K562 (cell line): ENCODE data around the gene UBLCP1. TPM values are rescaled to one million over a fixed set of nuclear protein-coding genes. Genes with fewer than 3 reads are reported as not detected.
A peak's percentile ranks its signal among the peaks of the same experiment; 100 is the strongest.

Source experiments
- ARNT ChIP-seq, 2 experiments: fragments of 450-650 bp; IDR thresholded peaks; 2 replicates each; pipeline ENCODE4 v1.6.1; 2016; ENCODE audit warnings: mild to moderate bottlenecking in 1 of 2
- BCOR ChIP-seq: fragments of 450-650 bp; IDR thresholded peaks from 2 replicates; pipeline ENCODE4 v1.6.1; 2016
- COPS2 ChIP-seq: fragments of 450-650 bp; conservative IDR thresholded peaks from 2 replicates; pipeline ENCODE4 v1.6.1; 2016; ENCODE audit warnings: mild to moderate bottlenecking, moderate library complexity
- CREB3 ChIP-seq: fragments of 450-650 bp; conservative IDR thresholded peaks from 2 replicates; pipeline ENCODE4 v1.6.1; 2016; ENCODE audit warnings: missing genetic modification characterization, low read depth, mild to moderate bottlenecking, missing compliant biosample characterization, moderate library complexity
- CREM ChIP-seq: IDR thresholded peaks from 2 replicates; pipeline ENCODE4 v1.6.1; 2014; ENCODE audit warnings: antibody characterized with exemption, low read depth
- GABPB1 ChIP-seq: sonication (generic); formaldehyde crosslinking; IDR thresholded peaks from 2 replicates; pipeline ENCODE4 v1.8.0; 2022; ENCODE audit warnings: mild to moderate bottlenecking, missing genetic modification reagents
- GTF2A2 ChIP-seq: IDR thresholded peaks from 2 replicates; pipeline ENCODE4 v1.6.1; 2016; ENCODE audit warnings: mild to moderate bottlenecking, missing genetic modification characterization, missing compliant biosample characterization
- HDAC1 ChIP-seq, 2 experiments: fragments of 450-650 bp; IDR thresholded peaks; 2 replicates each; pipeline ENCODE4 v1.6.1; 2016 to 2017; ENCODE audit warnings: inconsistent platforms in 1 of 2, mild to moderate bottlenecking in 1 of 2, moderate library complexity in 1 of 2
- HNRNPLL ChIP-seq: fragments of 200-400 bp; formaldehyde crosslinking; IDR thresholded peaks from 2 replicates; pipeline ENCODE4 v1.6.1; 2017; ENCODE audit warnings: low read length, low read depth, mild to moderate bottlenecking; ENCODE audit not compliant: poor library complexity, severe bottlenecking
- KLF13 ChIP-seq: fragments of 450-650 bp; IDR thresholded peaks from 2 replicates; pipeline ENCODE4 v1.6.1; 2016; ENCODE audit warnings: missing genetic modification characterization, low read depth, mild to moderate bottlenecking, missing compliant biosample characterization, moderate library complexity, borderline replicate concordance
- NCOA2 ChIP-seq, 2 experiments: fragments of 450-650 bp; IDR thresholded peaks; 2 replicates each; pipeline ENCODE4 v1.6.1; 2018; ENCODE audit warnings: mild to moderate bottlenecking in 2 of 2, moderate library complexity in 1 of 2; ENCODE audit not compliant: partially characterized antibody in 2 of 2
- RB1 ChIP-seq: fragments of 450-650 bp; IDR thresholded peaks from 2 replicates; pipeline ENCODE4 v1.6.1; 2017; ENCODE audit warnings: low read depth, mild to moderate bottlenecking
- SIX5 ChIP-seq, 2 experiments: IDR thresholded peaks; 2 replicates each; pipeline ENCODE4 v1.6.1; 2011; ENCODE audit warnings: low read length in 2 of 2, borderline replicate concordance in 1 of 2, low read depth in 1 of 2, mild to moderate bottlenecking in 1 of 2, moderate library complexity in 1 of 2; ENCODE audit not compliant: insufficient read depth in 1 of 2
- STAT5A ChIP-seq: IDR thresholded peaks from 2 replicates; pipeline ENCODE4 v1.6.1; 2012; ENCODE audit warnings: low read length, inconsistent platforms, borderline replicate concordance
- TAF7 ChIP-seq: fragments of 450-650 bp; IDR thresholded peaks from 2 replicates; pipeline ENCODE4 v1.6.1; 2016; ENCODE audit warnings: missing genetic modification characterization, missing compliant biosample characterization
- TCF3 ChIP-seq: sonication (generic); formaldehyde crosslinking; IDR thresholded peaks from 2 replicates; pipeline ENCODE4 v1.4.0; 2020; ENCODE audit warnings: mild to moderate bottlenecking, missing genetic modification reagents
- THRAP3 ChIP-seq: fragments of 450-650 bp; IDR thresholded peaks from 2 replicates; pipeline ENCODE4 v1.6.1; 2016; ENCODE audit warnings: mild to moderate bottlenecking, inconsistent platforms, borderline replicate concordance
- ZC3H4 ChIP-seq: sonication (generic); formaldehyde crosslinking; IDR thresholded peaks from 2 replicates; pipeline ENCODE4 v1.9.0; 2021; ENCODE audit warnings: missing genetic modification reagents, borderline replicate concordance
- ZNF133 ChIP-seq: fragments of 250-450 bp; sonication (Bioruptor Pico); IDR thresholded peaks from 2 replicates; pipeline ENCODE4 v1.4.0; 2020; ENCODE audit warnings: mild to moderate bottlenecking
- ZNF280A ChIP-seq: fragments of 450-650 bp; IDR thresholded peaks from 2 replicates; pipeline ENCODE4 v1.6.1; 2018; ENCODE audit warnings: mild to moderate bottlenecking, low read depth; ENCODE audit not compliant: partially characterized antibody
- ZNF449 ChIP-seq: fragments of 250-450 bp; sonication (Bioruptor Pico); IDR thresholded peaks from 2 replicates; pipeline ENCODE4 v1.8.0; 2022; ENCODE audit warnings: moderate library complexity, mild to moderate bottlenecking, inconsistent platforms
- ZNF695 ChIP-seq: fragments of 450-650 bp; formaldehyde crosslinking; IDR thresholded peaks from 2 replicates; pipeline ENCODE4 v1.4.0; 2020; ENCODE audit warnings: mild to moderate bottlenecking, moderate library complexity
- ZNF740 ChIP-seq, 3 experiments: fragments of 200-800 bp in 1 of 3; sonication (Bioruptor generic) in 1 of 3; sonication (generic) in 1 of 3; formaldehyde crosslinking in 1 of 3; IDR thresholded peaks; 2 replicates each; pipeline versions ENCODE4 v1.6.1 to v1.8.0; 2016 to 2022; ENCODE audit warnings: mild to moderate bottlenecking in 2 of 3, missing compliant biosample characterization in 2 of 3, missing genetic modification characterization in 2 of 3, missing genetic modification reagents in 1 of 3
- polyA plus RNA-seq, 8 experiments: library from polyadenylated mRNA; depleted of rRNA in 4 of 8; stranded (reverse) in 5 of 8; unstranded in 3 of 8; fragments of >200 nt; fragmentation: Nextera tagmentation in 2 of 8; fragmentation: Illumina TruSeq in 1 of 8; extraction: Ambion mirVana in 2 of 8; extraction: Trizol in 1 of 8; gene quantifications; 2 replicates each; pipeline versions ENCODE4 v1.2.1 to v1.2.3, GENCODE V29; 2011 to 2014; ENCODE audit warnings: inconsistent platforms in 1 of 8, missing spikeins in 1 of 8
- total RNA-seq, 7 experiments: library from RNA; depleted of rRNA in 6 of 7; stranded (reverse); fragments of >200 nt in 6 of 7; fragmentation: Illumina TruSeq in 2 of 7; extraction: Trizol in 2 of 7; gene quantifications; 2 replicates each; pipeline versions ENCODE4 v1.2.1 to v1.2.3, GENCODE V29; 2011 to 2021; ENCODE audit warnings: low replicate concordance in 1 of 7

Gene UBLCP1
- total and polyA plus RNA-seq, 9 of the 15 experiments (the other 6 are each of a cell fraction or from before 2014, with no cell fraction given): 18.8 to 39.8 (median 30.2) TPM

GRCh38 chr5:159262859-159263568, at the start of gene UBLCP1 (continued):
- TF ChIP-seq HDAC1 (IDR thresholded peaks at IDR 0.05) (peak in 1 of 2 experiments; percentile 88; a peak in 1 of 4 replicates), KLF13 (tag) (0 out of 2 replicates have a peak, but pooled peaks have one; percentile 8), ZC3H4 (CRISPR knock-in tag) (no peak), ZNF740 (CRISPR knock-in tag; IDR thresholded peaks at IDR 0.05) (no peak), ZNF740 (tag; IDR thresholded peaks at IDR 0.05) (no peak), GABPB1 (CRISPR knock-in tag) (peak; percentile 96), HNRNPLL (peak; percentile 76), BCOR (0 out of 2 replicates have a peak, but pooled peaks have one; percentile 33), NCOA2 (IDR thresholded peaks at IDR 0.05; ENCODE audit: partially characterized antibody in 2 of 2) (peak in 1 of 2 experiments; percentile 48), ZNF280A (no peak), RB1 (peak; percentile 57; the same call in 1 of the 2 replicates), STAT5A (no peak), TAF7 (tag) (peak; percentile 67; the same call in 1 of the 2 replicates), COPS2 (no peak), ZNF449 (CRISPR knock-in tag) (no peak), CREM (peak; percentile 88), THRAP3 (no peak), ZNF133 (CRISPR knock-in tag) (no peak), ARNT (IDR thresholded peaks at IDR 0.05) (no peak), GTF2A2 (tag) (no peak), CREB3 (tag) (no peak), SIX5 (IDR thresholded peaks at IDR 0.05; ENCODE audit: borderline replicate concordance in 1 of 2, insufficient read depth in 1 of 2, low read depth in 1 of 2, low read length in 2 of 2) (no peak), ZNF695 (CRISPR knock-in tag) (0 out of 2 replicates have a peak, but pooled peaks have one; percentile 43), TCF3 (CRISPR knock-in tag) (no peak)
